Subcutaneous adipose tissue (tissue), 4 donors: ENCODE measurements around the gene PPIG. TPM values are rescaled to one million over a fixed set of nuclear protein-coding genes. Genes with fewer than 3 reads are reported as not detected.

Experiments used
- total RNA-seq, 4 donors: library from RNA; depleted of rRNA; stranded (reverse); fragments of >200 nt; gene quantifications; one replicate each; pipeline ENCODE4 v1.1.0, GENCODE V29; 2016
- TF ChIP-seq, protein P1 (sequence below): fragments of 450-650 bp; IDR thresholded peaks from one replicate; pipeline ENCODE4 v1.5.1; 2016; ENCODE audit warnings: low read depth, mild to moderate bottlenecking, control low read depth, antibody characterized with exemption, moderate library complexity

PPIG gene
- total RNA-seq, 4 donors from 2014 or later = 38.8 to 45.0 (median 43.0) TPM

DNA sequence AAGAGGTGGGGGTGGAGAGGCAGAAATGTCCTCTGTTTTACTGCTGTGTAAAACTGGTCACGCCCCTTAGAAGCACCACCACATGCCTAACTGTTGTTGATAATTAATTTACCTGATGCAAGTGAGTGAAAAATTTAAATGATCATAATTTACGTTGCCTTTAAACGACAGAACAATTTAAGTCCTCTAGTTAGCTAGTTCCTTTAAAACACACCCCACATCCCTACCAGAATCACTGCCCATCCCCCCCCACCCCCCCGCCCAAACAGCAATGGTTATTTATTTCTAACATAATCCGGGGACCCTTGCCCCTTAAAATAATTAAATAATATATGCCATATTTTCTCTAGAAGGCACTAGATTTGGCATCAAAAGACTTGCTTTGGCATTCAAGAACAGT lies 633 bp upstream of the PPIG start:
- TF ChIP-seq, protein P1, sequence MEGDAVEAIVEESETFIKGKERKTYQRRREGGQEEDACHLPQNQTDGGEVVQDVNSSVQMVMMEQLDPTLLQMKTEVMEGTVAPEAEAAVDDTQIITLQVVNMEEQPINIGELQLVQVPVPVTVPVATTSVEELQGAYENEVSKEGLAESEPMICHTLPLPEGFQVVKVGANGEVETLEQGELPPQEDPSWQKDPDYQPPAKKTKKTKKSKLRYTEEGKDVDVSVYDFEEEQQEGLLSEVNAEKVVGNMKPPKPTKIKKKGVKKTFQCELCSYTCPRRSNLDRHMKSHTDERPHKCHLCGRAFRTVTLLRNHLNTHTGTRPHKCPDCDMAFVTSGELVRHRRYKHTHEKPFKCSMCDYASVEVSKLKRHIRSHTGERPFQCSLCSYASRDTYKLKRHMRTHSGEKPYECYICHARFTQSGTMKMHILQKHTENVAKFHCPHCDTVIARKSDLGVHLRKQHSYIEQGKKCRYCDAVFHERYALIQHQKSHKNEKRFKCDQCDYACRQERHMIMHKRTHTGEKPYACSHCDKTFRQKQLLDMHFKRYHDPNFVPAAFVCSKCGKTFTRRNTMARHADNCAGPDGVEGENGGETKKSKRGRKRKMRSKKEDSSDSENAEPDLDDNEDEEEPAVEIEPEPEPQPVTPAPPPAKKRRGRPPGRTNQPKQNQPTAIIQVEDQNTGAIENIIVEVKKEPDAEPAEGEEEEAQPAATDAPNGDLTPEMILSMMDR = no peak

DNA sequence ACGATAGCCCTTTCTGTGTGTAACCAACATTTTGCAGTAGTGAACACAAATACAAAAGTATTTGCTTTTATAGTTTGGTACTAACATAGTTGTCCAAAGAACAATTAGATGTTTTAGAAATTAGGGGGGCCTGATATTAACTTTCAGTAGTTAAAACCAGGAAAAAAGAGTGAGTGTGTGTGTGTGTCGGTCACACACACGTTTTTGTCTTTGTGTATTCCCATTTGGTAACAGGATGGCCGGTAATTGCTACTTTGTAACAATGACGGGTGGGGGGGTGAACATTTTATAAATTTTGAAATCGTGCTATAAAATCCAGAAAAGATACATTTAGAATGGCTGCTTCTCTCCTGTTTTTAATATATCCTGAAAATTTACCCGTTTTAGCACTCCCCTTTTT lies 1.5 kb downstream of the PPIG start:
- TF ChIP-seq, protein P1 = no peak

DNA sequence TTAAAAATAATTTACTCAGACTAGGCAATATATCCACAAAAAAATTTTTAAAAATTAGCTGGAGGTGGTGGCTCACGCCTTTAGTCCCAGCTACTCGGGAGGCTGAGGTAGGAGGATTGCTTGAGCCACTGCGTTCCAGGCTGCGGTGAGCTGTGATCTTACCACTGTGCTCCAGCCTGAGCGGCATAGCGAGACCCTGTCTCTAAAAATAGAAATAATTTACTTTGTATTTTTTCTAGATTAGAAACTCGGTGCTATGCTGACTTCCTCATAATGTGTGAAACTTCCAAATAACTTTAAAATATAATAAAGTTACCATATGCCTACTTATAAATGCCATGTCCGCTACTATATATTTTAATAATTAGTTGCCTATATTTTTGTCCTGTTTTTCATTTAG lies 6.7 kb downstream of the PPIG start:
- TF ChIP-seq, protein P1 = no peak

DNA sequence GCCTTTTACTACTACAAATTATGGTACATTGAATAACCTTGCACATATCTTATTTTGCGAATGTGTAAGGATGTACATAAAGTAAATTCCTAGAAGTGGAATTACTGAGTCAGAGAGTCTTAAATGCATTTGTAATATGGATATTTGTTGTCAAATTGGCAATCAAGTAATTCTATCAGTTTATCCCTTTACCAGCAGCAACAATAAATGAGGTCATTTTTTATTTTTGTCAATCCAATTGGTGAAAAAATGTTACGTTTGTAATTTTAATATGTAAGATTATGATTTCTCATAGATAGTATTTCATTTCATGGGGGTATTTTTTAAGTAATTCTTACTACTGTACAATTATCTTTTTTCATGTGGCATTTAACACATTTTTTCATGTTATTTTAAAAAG lies 14.8 kb downstream of the PPIG start:
- TF ChIP-seq, protein P1 = no peak

DNA sequence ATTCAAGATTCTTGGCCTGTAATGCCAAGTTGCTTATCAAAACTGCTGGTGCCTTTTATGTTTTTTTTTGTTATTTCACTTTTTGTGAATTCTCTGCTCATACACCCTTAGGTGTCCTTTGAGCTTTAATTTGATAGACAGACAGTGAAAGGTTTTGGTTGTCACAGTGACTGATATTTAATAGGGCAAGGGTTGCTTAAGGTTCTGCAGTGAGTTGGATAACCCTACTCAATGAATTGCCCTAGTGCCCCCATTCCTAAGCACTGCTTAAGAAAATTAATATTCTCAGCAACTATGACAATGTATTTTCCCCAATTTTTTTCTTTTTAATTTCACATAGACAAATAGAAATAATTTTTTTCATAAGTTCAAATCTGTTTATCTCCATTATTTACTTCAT lies 15.4 kb downstream of the PPIG start:
- TF ChIP-seq, protein P1 = no peak

DNA sequence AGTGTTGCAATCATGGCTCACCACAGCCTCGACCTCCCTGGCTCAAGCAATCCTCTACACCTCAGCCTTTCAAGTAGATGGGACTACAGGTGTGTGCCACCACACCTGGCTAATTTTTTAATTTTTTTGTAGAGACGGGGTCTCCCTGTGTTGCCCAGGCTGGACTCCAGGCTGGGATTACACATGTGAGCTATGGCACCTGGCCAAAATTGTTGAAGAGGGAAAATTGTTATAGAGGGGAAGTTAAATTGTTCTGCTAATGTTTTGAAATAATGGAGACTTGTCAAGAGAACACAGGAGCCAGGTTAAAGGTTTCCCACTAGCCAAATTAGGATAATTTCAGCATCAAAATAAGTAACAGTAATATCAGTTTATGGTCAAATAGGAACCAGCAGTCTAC lies 25.1 kb downstream of the PPIG start:
- TF ChIP-seq, protein P1 = no peak

DNA sequence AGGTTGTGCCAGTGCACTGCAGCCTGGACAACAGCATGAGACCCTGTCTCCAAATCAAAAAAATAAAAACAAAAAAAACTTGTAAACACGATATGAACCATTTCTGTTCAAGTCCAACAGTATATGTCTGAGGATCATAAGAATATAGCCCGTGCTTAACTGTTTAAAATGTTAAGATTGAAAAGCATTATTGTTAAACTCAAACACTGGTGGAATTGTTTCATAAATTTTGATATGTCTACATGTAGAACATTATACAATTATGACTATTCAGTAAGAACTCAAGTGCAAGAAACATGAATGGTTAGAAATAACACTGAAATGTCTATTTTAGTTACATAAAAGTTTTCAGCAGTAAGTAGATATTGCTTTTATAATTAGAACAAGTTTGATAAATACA lies 29.7 kb downstream of the PPIG start:
- TF ChIP-seq, protein P1 = no peak
